Measurements from ENCODE around the gene CORO2A.

DNA sequence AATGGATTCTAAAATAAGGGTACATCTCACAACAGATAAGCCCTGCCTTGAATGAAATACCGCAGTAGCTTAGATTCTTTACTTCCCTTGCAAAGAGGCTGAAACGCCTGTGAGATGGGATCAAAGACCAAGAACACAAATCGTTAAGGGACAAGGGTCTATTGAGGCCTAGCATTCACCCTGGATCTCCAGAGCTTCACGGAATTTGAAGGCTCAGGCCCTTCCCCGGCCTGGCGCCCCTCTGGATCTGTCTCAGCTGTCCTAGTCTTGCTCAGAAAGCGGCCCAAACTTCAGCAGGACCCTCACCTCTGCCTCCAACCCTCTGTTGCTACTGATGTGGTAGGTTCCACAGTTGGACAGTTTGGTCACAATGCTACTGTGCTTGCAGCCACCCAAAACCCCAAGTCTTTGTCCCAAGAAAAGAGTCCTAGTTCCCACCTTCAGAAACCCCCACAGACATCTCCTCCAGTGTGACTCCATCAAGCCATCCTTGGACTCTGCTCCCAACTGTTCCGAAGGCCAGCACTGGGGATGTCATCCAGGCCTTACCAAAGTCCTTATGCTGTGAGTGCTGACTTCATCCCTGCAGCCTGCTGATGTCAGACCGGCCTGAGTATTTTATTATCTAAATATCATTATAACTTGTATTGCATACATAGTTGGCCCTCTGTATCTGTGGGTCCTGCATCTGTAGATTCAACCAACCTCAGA lies 9.4 kb downstream of the CORO2A start:
- no peak for TF ChIP-seq POLR2A (IDR thresholded peaks at IDR 0.05)
- TF ChIP-seq POLR2AphosphoS5 (IDR thresholded peaks at IDR 0.05) = no peak
- no peak for TF ChIP-seq CTCF (IDR thresholded peaks at IDR 0.05)
